Stimulated activated CD8-positive, alpha-beta memory T cell treated with anti-CD3 and anti-CD28 coated beads, Interleukin-7, amount 100 ng/mL, for 1 hour (primary cell): ENCODE results near the gene TNS4.

Experiments used
- DNase-seq, 2 donors: peaks; one replicate each; pipeline ENCODE4 v3.0.0-alpha.2; 2020; ENCODE audit warnings: low read depth in 2 of 2

TNS4 gene

GRCh38 chr17:40473573-40474365, 27.7 kb downstream of the TNS4 start:
- no peak for DNase-seq

- DNase-seq: no peak
These were observed 28.5 kb downstream of the TNS4 start for GRCh38 chr17:40472733-40473452.

- DNase-seq: no peak
These were observed 29.3 kb downstream of the TNS4 start for GRCh38 chr17:40471846-40472732.

- no peak for DNase-seq
These were observed 30.2 kb downstream of the TNS4 start for GRCh38 chr17:40470932-40471828.

GRCh38 chr17:40469805-40470675, 31.4 kb downstream of the TNS4 start:
- DNase-seq: no peak

GRCh38 chr17:40468560-40468959, 32.9 kb downstream of the TNS4 start:
- DNase-seq: no peak

- DNase-seq: no peak
These were observed 34.0 kb downstream of the TNS4 start for GRCh38 chr17:40467281-40467867.

GRCh38 chr17:40466298-40466971, 35.0 kb downstream of the TNS4 start:
- no peak for DNase-seq

- DNase-seq: no peak
These were observed 37.0 kb downstream of the TNS4 start for GRCh38 chr17:40464392-40464855.

GRCh38 chr17:40463122-40463550, 38.3 kb downstream of the TNS4 start:
- DNase-seq: no peak

GRCh38 chr17:40462343-40463121, 38.9 kb downstream of the TNS4 start:
- DNase-seq: no peak

GRCh38 chr17:40461732-40462342, 39.6 kb downstream of the TNS4 start:
- DNase-seq: no peak

- no peak for DNase-seq
These were observed 40.3 kb downstream of the TNS4 start for GRCh38 chr17:40460968-40461731.

GRCh38 chr17:40460604-40460967, 40.8 kb downstream of the TNS4 start:
- DNase-seq: no peak

- DNase-seq: no peak
These were observed 41.5 kb downstream of the TNS4 start for GRCh38 chr17:40459636-40460603.
